ENCODE data around the gene MTRR.

DNA sequence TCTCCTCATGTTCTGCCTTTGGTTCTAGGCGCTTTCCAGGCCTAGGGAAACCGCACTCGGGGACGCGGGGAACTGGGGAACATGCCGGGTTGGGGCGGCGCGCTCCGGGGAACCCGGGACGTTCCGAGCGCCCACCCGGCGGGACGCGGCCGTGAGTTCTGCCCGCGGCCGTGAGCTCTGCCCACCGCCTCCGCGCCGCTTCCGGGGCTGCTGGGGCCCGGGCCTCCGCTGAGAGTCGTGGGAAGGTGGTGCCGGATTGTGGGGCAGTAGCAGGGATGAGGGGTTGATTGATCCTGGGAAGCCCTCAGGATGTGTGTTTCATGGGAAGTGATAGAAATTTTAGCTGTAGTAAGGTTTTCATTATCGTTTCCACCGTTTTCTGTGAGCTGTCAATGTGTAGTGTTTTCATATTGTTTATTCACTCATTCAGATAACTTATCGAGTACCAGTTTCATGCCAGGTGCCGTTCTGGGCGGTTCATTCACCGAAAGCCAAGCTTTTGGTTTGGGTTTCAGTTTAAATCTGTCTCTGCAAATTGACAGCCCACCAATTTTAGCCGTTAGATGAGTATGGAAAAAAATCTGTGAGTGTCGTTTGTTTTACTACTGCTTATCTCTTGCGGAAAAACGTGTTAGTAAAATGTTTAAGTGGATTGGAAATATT, 657 bp downstream of the MTRR start:
- TF ChIP-seq, protein P1, sequence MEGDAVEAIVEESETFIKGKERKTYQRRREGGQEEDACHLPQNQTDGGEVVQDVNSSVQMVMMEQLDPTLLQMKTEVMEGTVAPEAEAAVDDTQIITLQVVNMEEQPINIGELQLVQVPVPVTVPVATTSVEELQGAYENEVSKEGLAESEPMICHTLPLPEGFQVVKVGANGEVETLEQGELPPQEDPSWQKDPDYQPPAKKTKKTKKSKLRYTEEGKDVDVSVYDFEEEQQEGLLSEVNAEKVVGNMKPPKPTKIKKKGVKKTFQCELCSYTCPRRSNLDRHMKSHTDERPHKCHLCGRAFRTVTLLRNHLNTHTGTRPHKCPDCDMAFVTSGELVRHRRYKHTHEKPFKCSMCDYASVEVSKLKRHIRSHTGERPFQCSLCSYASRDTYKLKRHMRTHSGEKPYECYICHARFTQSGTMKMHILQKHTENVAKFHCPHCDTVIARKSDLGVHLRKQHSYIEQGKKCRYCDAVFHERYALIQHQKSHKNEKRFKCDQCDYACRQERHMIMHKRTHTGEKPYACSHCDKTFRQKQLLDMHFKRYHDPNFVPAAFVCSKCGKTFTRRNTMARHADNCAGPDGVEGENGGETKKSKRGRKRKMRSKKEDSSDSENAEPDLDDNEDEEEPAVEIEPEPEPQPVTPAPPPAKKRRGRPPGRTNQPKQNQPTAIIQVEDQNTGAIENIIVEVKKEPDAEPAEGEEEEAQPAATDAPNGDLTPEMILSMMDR (conservative IDR thresholded peaks at IDR 0.05), result no peak
- TF ChIP-seq EZH2 (IDR thresholded peaks at IDR 0.05; ENCODE audit: low read depth), result no peak

Data from PC-9 (cell line).